Germinal center (tissue), 1 donor: ENCODE data around the gene CNTNAP2.
"Not testable (repeated sequence)": the region's sequence is repeated elsewhere in the genome, so short reads cannot be mapped to it uniquely, and the experiment has no call there.

Experiments
- DNase-seq: peaks from one replicate; pipeline ENCODE4 v3.0.0; 2012; ENCODE audit warnings: mixed read lengths, low spot score

CNTNAP2 gene

DNA sequence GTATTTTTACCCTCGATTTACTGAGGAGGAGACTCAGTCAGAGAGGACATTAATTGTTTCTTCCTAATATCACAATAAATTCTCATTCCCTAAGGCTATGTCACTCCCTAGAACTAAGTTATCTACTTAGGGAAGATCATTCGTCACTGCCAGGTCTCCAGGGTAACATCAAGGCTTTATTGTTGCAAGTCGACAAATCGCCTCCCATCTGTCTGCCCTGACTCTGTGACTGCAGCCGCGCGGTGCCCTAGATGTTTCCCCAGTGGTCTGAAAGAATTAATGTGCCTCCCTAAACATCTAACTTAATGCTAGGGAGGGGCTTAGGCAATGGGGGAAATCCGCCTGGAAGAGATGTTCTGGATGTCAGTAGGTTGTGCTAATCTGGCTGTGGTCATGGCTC, 1915.2 kb downstream of the CNTNAP2 start:
- DNase-seq = no peak

DNA sequence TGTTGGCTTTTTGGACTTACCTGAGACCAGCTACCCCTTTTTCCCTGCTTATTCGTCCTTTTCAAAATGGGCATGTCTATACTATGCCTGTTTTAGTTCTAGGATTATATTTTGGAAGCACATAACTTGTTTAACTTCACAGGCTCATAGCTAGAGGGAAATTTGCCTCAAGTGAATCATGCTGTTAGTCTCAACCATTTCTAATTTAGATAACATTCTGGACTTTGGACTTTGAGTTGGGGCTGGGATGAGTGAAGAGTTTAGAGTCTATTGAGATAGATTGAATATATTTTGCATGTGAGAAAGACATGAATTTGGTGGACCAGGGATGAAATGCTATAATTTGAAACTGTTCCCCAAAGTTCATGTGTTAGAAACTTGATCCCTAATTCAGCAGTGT, 1919.3 kb downstream of the CNTNAP2 start:
- no peak for DNase-seq

DNA sequence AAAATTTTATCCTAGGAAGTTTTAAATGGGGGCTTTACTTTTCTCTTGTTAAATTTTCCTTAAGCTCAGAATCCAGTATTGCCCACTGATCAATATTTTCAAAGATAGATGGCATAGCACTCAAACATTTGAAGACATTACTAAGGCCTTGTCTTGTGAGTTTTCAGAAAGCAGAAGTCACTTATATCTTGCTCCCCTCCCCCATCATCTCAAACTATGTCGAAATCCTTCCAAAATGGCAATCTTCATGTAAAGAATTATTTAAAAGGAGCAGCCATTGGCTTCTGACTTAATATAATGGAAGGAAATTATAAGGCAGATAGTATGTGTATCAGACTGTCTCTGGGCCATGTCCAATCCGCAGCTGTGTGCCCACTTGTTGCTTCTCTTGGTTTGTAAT, 1920.4 kb downstream of the CNTNAP2 start:
- no peak for DNase-seq

- DNase-seq = no peak
These were observed 1924.6 kb downstream of the CNTNAP2 start for GRCh38 chr7:148041156-148041555.

GRCh38 chr7:148042935-148043631, 1926.5 kb downstream of the CNTNAP2 start:
- no peak for DNase-seq

GRCh38 chr7:148044173-148044572, 1927.6 kb downstream of the CNTNAP2 start:
- no peak for DNase-seq

DNA sequence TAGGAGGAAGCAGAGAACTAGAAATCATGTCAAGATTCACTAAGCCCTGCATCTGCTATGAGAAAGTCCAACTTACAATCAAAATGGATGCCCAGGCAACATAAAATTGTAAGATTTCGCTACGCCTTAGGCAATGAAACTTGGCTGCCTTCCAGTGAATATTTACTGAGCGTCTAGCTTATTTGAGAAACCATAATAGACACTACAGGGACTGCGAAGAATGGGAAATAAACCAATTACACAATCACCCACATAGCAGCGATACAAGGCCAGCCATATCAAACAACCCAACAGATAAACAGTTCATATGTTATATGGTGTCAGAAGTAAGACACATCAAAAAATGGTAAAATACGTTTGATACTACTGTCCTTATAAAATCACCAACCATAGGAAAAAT, 1928.9 kb downstream of the CNTNAP2 start:
- no peak for DNase-seq

- DNase-seq = no peak
These were observed 1932.5 kb downstream of the CNTNAP2 start for GRCh38 chr7:148049068-148049467.

DNA sequence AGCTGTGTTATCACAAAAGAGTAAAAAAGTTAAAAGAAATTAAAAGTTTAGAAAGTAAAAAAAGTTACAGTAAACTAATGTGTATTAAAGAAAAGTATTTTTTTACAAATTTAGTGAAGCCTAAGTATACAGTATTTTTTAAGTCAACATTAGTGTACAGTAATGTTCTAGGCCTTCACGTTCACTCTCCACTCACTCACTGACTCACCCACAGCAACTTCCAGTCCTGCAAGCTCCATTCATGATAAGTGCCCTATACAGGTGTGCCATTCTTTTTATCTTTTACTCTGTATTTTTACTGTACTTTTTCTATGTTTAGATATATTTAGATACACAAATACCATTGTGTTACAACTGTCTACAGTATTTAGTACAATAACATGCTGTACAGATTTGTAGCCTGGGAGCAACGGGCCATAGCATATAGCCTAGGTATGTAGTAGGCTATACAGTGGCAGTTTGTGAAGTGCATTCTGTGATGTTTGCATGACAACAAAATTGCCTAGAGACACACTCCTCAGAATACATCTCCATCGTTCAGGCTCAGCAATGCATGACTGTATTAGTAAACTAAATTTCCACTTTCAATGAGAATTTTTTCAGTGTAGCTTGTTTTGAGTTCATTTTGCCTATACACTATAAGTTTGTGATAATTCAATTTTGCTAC, 1934.0 kb downstream of the CNTNAP2 start:
- no peak for DNase-seq

DNA sequence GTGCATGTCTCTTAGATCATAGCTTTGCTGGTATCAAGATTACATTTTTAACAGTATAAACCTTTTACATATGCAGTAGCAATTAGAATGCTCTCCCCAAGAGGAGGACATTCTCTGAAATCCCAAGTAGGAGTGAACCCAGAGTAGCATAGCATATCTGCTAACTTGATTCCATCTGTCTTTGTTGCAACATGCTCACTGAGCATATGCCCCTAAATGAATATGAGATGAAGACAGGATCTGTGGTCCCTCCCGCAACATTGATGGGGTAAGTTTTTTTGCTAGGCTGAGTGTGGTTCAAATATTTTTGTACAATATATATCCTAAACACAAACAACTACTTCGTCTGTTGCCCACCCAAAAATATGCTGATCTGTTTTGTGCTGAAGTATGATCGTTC, 1939.8 kb downstream of the CNTNAP2 start:
- no peak for DNase-seq

DNA sequence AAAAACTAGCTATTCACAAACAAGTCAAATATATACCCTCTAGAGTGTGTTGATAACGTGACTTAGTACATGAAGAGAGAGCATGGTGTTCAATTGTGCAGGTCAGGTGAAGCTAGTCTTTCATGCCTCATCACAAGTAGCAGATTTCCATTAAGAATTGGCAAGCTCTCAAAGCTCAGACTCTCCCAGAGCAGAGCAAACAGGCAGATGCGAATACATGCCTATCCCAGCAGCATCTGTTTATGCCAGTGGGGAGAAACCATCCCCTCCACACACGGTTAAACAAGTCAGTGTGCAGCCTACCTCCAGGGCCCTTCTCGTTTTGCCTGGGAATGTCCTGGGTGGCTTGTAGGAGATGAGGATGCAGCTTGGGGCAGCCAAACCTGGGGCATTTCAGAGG, 1941.5 kb downstream of the CNTNAP2 start:
- no peak for DNase-seq

DNA sequence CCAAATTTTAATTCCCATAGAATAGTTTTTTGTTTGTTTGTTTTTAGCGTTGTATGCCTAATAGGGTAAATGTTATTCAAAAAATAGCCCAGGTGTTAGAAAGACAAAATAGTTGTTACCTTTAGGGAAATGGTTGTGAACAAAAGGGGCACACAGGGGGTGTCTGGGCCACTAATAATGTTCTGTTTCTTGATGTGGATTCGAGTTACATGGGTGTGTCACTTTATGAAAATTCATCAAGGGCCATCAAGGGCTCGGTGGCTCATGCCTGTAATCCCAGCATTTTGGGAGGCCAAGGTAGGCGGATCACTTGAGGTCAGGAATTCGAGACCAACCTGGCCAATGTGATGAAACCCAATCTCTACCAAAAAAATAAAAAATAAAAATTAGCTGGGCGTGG, 1942.2 kb downstream of the CNTNAP2 start:
- DNase-seq = no peak

- no peak for DNase-seq
These were observed 1944.1 kb downstream of the CNTNAP2 start for GRCh38 chr7:148060724-148061123.

DNA sequence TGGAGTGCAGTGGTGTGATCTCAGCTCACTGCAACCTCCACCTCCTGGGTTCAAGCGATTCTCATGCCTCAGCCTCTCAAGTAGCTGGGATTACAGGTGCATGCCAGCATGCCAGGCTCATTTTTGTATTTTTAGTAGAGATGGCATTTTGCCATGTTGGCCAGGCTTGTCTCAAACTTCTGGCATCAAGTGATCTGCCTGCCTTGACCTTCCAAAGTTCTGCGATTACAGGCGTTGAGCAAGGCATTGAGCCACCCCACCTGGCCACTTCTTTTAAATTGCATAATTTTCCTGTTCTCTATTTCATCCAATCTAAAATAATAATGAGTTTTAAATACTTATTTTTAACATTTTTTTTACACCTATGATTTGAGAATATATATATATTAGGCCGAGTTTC, 1961.5 kb downstream of the CNTNAP2 start:
- not testable (repeated sequence) for DNase-seq

DNA sequence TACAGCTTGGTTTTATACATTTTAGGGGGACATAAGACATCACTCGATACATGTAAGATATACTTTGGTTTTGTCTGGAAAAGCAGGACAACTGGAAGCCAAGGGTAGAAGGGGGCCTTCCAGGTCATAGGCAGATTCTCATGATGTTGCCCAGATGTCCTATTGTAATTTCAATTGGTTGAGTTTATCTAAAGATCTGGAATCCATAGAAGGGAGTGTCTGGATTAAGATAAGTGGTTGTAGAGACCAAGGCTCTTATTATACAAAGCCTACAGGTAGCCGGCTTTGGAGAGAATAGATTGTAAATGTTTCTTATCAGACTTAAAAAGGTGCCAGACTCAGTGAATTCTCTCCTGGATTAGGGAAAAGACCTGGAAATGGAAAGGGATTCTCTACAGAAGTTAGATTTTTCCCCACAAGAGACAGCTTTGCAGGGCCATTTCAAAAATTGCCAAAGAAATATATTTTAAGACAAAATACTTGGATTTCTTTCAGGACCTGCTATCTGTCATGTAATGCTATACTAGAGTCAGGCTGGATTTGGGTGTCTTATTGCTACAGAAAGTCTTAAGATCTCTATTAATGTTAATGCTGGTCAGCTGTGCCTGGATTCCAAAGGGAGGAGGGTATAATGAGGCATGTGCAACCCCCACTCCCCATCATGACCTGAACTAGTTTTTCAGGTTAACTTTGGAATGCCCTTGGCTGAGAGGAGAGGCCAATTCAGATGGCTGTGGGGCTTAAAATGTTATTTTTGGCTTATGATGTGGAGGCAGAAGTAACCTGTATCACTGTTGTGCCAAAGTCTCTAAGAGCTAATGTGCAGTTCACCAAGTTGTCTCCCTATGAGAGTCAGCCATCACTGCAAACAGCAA, 1962.8 kb downstream of the CNTNAP2 start:
- DNase-seq = no peak

- DNase-seq = no peak
These were observed 1966.8 kb downstream of the CNTNAP2 start for GRCh38 chr7:148083448-148083847.

DNA sequence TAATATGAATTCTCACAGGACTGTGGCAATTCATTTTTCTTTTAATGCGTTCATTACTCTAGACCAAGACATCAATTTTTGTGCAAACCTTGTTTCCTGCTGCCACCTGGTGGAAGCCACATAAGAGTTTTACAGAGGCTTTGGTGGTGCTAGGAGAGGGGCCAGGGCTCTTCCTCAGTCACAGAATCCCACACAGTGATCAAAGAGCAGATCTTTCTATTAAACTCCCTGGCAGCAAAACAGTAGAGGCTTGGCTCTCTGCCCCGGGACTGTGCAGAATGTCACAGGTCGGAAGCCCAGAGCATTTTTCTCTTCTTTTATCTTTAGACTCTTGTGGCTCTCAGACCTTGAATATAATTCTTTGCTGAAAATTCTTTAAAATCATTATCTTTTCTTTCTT, 1967.5 kb downstream of the CNTNAP2 start:
- no peak for DNase-seq

DNA sequence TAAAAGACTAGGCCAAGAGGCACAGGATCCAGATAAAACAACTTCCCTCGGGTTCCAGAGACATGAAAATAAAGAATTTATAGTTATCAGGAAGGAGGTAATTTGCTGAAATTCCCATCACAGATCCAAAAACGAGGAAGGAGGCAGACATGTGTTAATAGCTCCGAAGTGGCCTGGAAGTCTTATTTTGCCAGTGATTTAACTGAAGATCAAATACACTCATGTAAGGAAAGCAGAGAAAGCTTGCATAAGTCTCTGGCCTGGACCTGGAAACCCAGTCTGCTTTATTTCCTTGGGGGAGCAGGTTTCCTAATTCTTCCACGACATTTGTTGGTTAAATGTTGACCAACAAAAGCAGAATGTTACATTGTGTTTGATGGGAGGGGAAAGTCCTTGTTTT, 1975.3 kb downstream of the CNTNAP2 start:
- no peak for DNase-seq

- DNase-seq = no peak
These were observed 1977.0 kb downstream of the CNTNAP2 start for GRCh38 chr7:148093375-148094166.

GRCh38 chr7:148095066-148095465, 1978.5 kb downstream of the CNTNAP2 start:
- no peak for DNase-seq

GRCh38 chr7:148104136-148104716, 1987.6 kb downstream of the CNTNAP2 start:
- no peak for DNase-seq

GRCh38 chr7:148104924-148105323, 1988.3 kb downstream of the CNTNAP2 start:
- no peak for DNase-seq
